Measurements from ENCODE around the gene RBPMS2. TPM values are rescaled to one million over a fixed set of nuclear protein-coding genes. Genes with fewer than 3 reads are reported as not detected.

RBPMS2 gene
- total RNA-seq, 1 experiment from 2014 or later, result 0.16 TPM

DNA sequence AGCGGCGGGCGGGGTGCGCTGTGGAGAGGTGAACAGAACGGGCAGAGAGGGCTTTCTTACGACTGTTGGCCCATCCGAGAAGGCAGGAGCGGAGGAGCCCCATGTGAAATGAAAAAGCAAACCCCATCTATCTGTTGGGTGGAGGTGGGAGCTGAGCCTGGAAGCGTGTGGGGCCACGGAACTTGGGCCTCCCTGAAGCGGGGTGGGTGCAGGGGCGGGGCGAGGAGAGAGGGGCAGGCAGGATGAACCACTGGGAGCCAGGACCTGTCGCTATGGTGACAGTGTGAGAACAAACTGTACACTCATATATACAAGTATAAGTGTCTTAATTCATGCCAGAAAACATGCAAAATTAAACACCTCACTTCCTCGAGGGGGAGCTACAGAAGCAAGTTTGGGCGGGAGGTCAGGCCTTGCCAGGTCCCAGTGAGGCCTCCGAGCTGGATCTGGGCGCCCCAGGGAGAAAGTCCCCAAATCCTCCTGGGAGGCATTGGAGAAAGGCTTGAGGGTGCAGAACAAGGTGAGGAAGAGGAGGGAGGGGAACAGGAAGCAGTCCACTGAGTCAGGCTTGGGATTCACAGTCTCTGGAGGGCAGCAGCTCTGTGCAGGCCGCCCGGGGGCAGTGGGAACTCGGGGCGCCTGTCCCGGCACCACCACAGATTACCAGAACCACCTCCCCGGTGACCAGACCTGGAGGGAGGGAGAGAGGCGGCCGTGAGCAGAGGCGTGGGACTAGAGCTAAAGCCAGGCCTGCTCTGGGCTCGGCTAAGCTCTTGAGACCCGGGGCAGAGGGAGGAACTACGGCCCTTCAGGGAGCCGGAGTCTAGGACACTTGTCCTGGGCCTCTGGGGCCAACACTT lies 34.8 kb downstream of the RBPMS2 start:
- no TSS peak for BruUV-seq (replicated peaks)
- Mint-ChIP-seq H3K4me3 (ENCODE audit: unreplicated experiment) (no peak overlapping the region), H3K36me3 (ENCODE audit: insufficient read depth, unreplicated experiment) (no peaks in the 10 kb centered on the region), H3K27ac (ENCODE audit: low read depth, unreplicated experiment) (no peak overlapping the region), H3K4me1 (ENCODE audit: insufficient read depth, unreplicated experiment) (no peaks in the 10 kb centered on the region), H3K27me3 (ENCODE audit: insufficient read depth, unreplicated experiment) (no peaks in the 10 kb centered on the region), H3K9me3 (ENCODE audit: unreplicated experiment) (no peaks in the 10 kb centered on the region)
- intact Hi-C loops (cut with micrococcal nuclease), result no loop called here
- TF ChIP-seq, protein P1, sequence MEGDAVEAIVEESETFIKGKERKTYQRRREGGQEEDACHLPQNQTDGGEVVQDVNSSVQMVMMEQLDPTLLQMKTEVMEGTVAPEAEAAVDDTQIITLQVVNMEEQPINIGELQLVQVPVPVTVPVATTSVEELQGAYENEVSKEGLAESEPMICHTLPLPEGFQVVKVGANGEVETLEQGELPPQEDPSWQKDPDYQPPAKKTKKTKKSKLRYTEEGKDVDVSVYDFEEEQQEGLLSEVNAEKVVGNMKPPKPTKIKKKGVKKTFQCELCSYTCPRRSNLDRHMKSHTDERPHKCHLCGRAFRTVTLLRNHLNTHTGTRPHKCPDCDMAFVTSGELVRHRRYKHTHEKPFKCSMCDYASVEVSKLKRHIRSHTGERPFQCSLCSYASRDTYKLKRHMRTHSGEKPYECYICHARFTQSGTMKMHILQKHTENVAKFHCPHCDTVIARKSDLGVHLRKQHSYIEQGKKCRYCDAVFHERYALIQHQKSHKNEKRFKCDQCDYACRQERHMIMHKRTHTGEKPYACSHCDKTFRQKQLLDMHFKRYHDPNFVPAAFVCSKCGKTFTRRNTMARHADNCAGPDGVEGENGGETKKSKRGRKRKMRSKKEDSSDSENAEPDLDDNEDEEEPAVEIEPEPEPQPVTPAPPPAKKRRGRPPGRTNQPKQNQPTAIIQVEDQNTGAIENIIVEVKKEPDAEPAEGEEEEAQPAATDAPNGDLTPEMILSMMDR (IDR thresholded peaks at IDR 0.05; ENCODE audit: unreplicated experiment), result no peak
- DNase-seq (ENCODE audit: unreplicated experiment), result peak; percentile 66
- ChIA-PET CTCF (interaction anchor here (0.6 to 1.7 kb wide), 6 partner anchors 8 to 70 kb away, joined by 3 to 10 read pairs (median 4); no protein-coding TSS in a partner anchor), POLR2A (no interaction called here)

- no peak overlapping the region for H3K4me3 Mint-ChIP-seq (ENCODE audit: unreplicated experiment)
- POLR2A ChIA-PET, result no interaction called here
- CTCF ChIA-PET, result interaction anchor here (1.2 to 5.6 kb wide), 3 partner anchors 70 to 71 kb away, joined by 3 to 45 read pairs (median 4); no protein-coding TSS in a partner anchor
These were observed 35.7 kb downstream of the RBPMS2 start for GRCh38 chr15:64739577-64740143.

GRCh38 chr15:64739156-64739555 lies 36.2 kb downstream of the RBPMS2 start:
- TF ChIP-seq, protein P1 (IDR thresholded peaks at IDR 0.05; ENCODE audit: unreplicated experiment), result no peak
- ChIA-PET POLR2A (interaction anchor here (0.6 kb wide), 1 partner anchor 78 kb away, joined by 3 read pairs; no protein-coding TSS in a partner anchor), CTCF (interaction anchor here (5.6 kb wide), 1 partner anchor 71 kb away, joined by 45 read pairs; no protein-coding TSS in a partner anchor)
- no peaks in the 10 kb centered on the region for H3K9me3 Mint-ChIP-seq (ENCODE audit: unreplicated experiment)
- no peaks in the 10 kb centered on the region for H3K36me3 Mint-ChIP-seq (ENCODE audit: insufficient read depth, unreplicated experiment)
- no peak overlapping the region for H3K4me3 Mint-ChIP-seq (ENCODE audit: unreplicated experiment)
- no peak for DNase-seq (ENCODE audit: unreplicated experiment)
- BruUV-seq (replicated peaks), result no TSS peak
- intact Hi-C loops (cut with micrococcal nuclease), result loop anchor here (10.0 kb wide), 1 partner anchor 536 kb away; no protein-coding TSS in a partner anchor
- H3K4me1 Mint-ChIP-seq (ENCODE audit: insufficient read depth, unreplicated experiment), result peaks cover 5% of the 10 kb centered on the region
- H3K27ac Mint-ChIP-seq (ENCODE audit: low read depth, unreplicated experiment), result no peak overlapping the region
- H3K27me3 Mint-ChIP-seq (ENCODE audit: insufficient read depth, unreplicated experiment), result no peaks in the 10 kb centered on the region

More at GRCh38 chr15:64739577-64740143, 35.7 kb downstream of the RBPMS2 start:
- no TSS peak for BruUV-seq (replicated peaks)
- DNase-seq (ENCODE audit: unreplicated experiment), result no peak
- Mint-ChIP-seq H3K9me3 (ENCODE audit: unreplicated experiment) (no peaks in the 10 kb centered on the region), H3K27me3 (ENCODE audit: insufficient read depth, unreplicated experiment) (no peaks in the 10 kb centered on the region), H3K4me1 (ENCODE audit: insufficient read depth, unreplicated experiment) (peaks cover 1% of the 10 kb centered on the region), H3K27ac (ENCODE audit: low read depth, unreplicated experiment) (no peak overlapping the region), H3K36me3 (ENCODE audit: insufficient read depth, unreplicated experiment) (no peaks in the 10 kb centered on the region)
- TF ChIP-seq, protein P1 (IDR thresholded peaks at IDR 0.05; ENCODE audit: unreplicated experiment), result no peak
- intact Hi-C loops (cut with micrococcal nuclease), result loop anchor here (10.0 kb wide), 1 partner anchor 535 kb away; no protein-coding TSS in a partner anchor

Data from MCF 10A (cell line).